PC-3 (cell line): ENCODE data around the gene PIEZO1. TPM values are rescaled to one million over a fixed set of nuclear protein-coding genes. Genes with fewer than 3 reads are reported as not detected.

ENCODE experiments used
- ATAC-seq: fragments of 200-7000 bp; cut with Tn5 transposase; 2 replicates; pipeline ENCODE4 v1.9.1; 2020; ENCODE audit warnings: mild to moderate bottlenecking, moderate library complexity
- BruUV-seq: library from RNA; stranded (reverse); fragments of 400-500 nt; replicated peaks from 2 replicates; lab custom pipeline; 2021; lab: Mats Ljungman, UMichigan
- CTCF ChIA-PET: fragments of 300-600 bp; sonication (Branson Sonifier 250); formaldehyde crosslinking; loops from one replicate; lab custom pipeline; 2022; ENCODE audit warnings: antibody characterized with exemption; lab: Charles Lee
- POLR2A ChIA-PET: fragments of 300-600 bp; sonication (Branson Sonifier 250); formaldehyde crosslinking; loops from one replicate; lab custom pipeline; 2022; ENCODE audit warnings: antibody characterized with exemption; ENCODE audit not compliant: unreplicated experiment; lab: Charles Lee
- DNase-seq: peaks from one replicate; pipeline ENCODE4 v3.0.0-alpha.2; 2015
- H2AFZ ChIP-seq: fragments of 300-600 bp; sonication (generic); 2 replicates; pipeline ENCODE4 v1.6.0; 2016; ENCODE audit warnings: antibody characterized with exemption, low read length
- H3F3A ChIP-seq: fragments of 300-600 bp; sonication (generic); one replicate; pipeline ENCODE4 v1.6.0; 2017; ENCODE audit warnings: antibody characterized with exemption, low read length, control low read depth, mild to moderate bottlenecking; ENCODE audit not compliant: unreplicated experiment
- H3K27ac ChIP-seq: fragments of 300-600 bp; sonication (generic); 2 replicates; pipeline ENCODE4 v1.5.1; 2016; ENCODE audit warnings: mild to moderate bottlenecking, low read length
- H3K27me3 ChIP-seq: fragments of 300-600 bp; sonication (generic); 2 replicates; pipeline ENCODE4 v1.6.1; 2016; ENCODE audit warnings: low read length, mixed read lengths
- H3K36me3 ChIP-seq: fragments of 300-600 bp; sonication (generic); 2 replicates; pipeline ENCODE4 v1.6.1; 2016; ENCODE audit warnings: low read depth, mixed run types, low read length, mixed read lengths
- H3K4me1 ChIP-seq: fragments of 300-600 bp; sonication (generic); 2 replicates; pipeline ENCODE4 v1.5.1; 2016; ENCODE audit warnings: low read length; ENCODE audit not compliant: insufficient read depth
- H3K4me2 ChIP-seq: fragments of 300-600 bp; sonication (generic); 2 replicates; pipeline ENCODE4 v1.6.0; 2016; ENCODE audit warnings: low read length
- H3K4me3 ChIP-seq: fragments of 300-600 bp; sonication (generic); 2 replicates; pipeline ENCODE4 v1.5.1; 2016; ENCODE audit warnings: mild to moderate bottlenecking, low read length, mixed read lengths
- H3K79me2 ChIP-seq: fragments of 300-600 bp; sonication (generic); 2 replicates; pipeline ENCODE4 v1.6.1; 2017; ENCODE audit warnings: low read length, mixed read lengths
- H3K9ac ChIP-seq: fragments of 300-600 bp; sonication (generic); 2 replicates; pipeline ENCODE4 v1.6.0; 2016; ENCODE audit warnings: mild to moderate bottlenecking, low read length
- H3K9me2 ChIP-seq: fragments of 300-600 bp; sonication (generic); replicated peaks from 2 replicates; pipeline ENCODE4 v1.6.1; 2016; ENCODE audit warnings: mixed run types, low read length, mixed read lengths
- H3K9me3 ChIP-seq: fragments of 300-600 bp; sonication (generic); 2 replicates; pipeline ENCODE4 v1.6.1; 2016; ENCODE audit warnings: low read length, mixed read lengths
- H4K20me1 ChIP-seq: fragments of 300-600 bp; sonication (generic); 2 replicates; pipeline ENCODE4 v1.6.1; 2016; ENCODE audit warnings: low read length, mixed read lengths
- EZH2 ChIP-seq: fragments of 300-600 bp; sonication (generic); IDR thresholded peaks from one replicate; pipeline ENCODE4 v1.6.1; 2017; ENCODE audit warnings: antibody characterized with exemption, mild to moderate bottlenecking, low read length; ENCODE audit not compliant: unreplicated experiment
- EZH2phosphoT487 ChIP-seq: fragments of 300-600 bp; sonication (generic); IDR thresholded peaks from 2 replicates; pipeline ENCODE4 v1.6.1; 2018; ENCODE audit warnings: mild to moderate bottlenecking, antibody characterized with exemption, low read length, borderline replicate concordance
- intact Hi-C: fragments of 100-400 bp; cut with micrococcal nuclease; formaldehyde crosslinking; loops from 2 replicates; pipeline ENCODE4 v1.9.0; 2023
- total RNA-seq: library from RNA; depleted of rRNA; stranded (reverse); fragments of >200 nt; gene quantifications from 2 replicates; pipeline ENCODE4 v1.2.3, GENCODE V29; 2014
- TF ChIP-seq, protein P1 (sequence below): fragments of 300-600 bp; sonication (generic); conservative IDR thresholded peaks from 2 replicates; pipeline ENCODE4 v1.5.1; 2017; ENCODE audit warnings: antibody characterized with exemption, low read depth, mild to moderate bottlenecking, low read length

The PIEZO1 gene
- total RNA-seq, 1 experiment from 2014 or later, result 180 TPM

DNA sequence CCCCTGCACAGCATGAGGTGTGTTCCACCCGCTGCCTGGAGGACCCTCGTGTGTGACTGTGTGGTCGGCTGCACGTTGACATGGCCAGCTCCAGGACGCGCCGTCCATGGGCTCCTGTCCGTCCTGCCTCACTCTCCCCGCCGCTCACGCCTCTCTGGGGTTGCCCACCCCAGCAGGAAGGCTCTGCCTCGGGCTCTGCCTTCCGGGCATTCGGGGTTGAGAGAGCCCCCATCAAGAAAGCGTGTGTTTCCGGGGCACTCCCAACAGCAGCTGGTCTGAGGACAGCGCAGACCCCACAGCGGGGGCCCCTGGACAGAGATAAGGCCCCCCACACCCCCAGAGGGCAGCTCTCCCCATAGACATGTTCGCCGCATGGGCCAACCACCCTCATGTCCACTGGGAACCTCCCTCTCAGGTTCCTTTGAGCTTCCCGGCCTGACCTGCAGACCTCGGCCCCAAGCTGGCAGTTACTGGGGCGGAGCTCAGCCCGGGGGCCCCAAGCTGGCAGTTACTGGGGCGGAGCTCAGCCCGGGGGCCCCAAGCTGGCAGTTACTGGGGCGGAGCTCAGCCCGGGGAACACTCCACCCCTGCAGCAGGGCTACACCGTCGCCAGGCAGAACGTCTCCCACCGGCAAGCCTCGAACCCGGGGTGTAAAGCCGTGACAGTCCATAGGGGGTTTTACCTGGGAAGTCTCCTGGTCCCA is 8.4 kb upstream of the PIEZO1 start:
- H2AFZ ChIP-seq, result no peak overlapping the region
- no peak overlapping the region for H3K27ac ChIP-seq
- no peaks in the 10 kb centered on the region for H3F3A ChIP-seq
- intact Hi-C loops, result no loop called here
- no peaks in the 10 kb centered on the region for H3K27me3 ChIP-seq
- no peaks in the 10 kb centered on the region for H3K9me3 ChIP-seq
- H3K79me2 ChIP-seq, result no peaks in the 10 kb centered on the region
- no peaks in the 10 kb centered on the region for H4K20me1 ChIP-seq
- TF ChIP-seq EZH2phosphoT487 (no peak), EZH2 (no peak)
- TF ChIP-seq, protein P1, sequence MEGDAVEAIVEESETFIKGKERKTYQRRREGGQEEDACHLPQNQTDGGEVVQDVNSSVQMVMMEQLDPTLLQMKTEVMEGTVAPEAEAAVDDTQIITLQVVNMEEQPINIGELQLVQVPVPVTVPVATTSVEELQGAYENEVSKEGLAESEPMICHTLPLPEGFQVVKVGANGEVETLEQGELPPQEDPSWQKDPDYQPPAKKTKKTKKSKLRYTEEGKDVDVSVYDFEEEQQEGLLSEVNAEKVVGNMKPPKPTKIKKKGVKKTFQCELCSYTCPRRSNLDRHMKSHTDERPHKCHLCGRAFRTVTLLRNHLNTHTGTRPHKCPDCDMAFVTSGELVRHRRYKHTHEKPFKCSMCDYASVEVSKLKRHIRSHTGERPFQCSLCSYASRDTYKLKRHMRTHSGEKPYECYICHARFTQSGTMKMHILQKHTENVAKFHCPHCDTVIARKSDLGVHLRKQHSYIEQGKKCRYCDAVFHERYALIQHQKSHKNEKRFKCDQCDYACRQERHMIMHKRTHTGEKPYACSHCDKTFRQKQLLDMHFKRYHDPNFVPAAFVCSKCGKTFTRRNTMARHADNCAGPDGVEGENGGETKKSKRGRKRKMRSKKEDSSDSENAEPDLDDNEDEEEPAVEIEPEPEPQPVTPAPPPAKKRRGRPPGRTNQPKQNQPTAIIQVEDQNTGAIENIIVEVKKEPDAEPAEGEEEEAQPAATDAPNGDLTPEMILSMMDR, result no peak
- H3K4me3 ChIP-seq, result no peak overlapping the region
- H3K4me2 ChIP-seq, result no peak overlapping the region
- no TSS peak for BruUV-seq
- H3K9me2 ChIP-seq, result no peaks in the 10 kb centered on the region
- ChIA-PET POLR2A (no interaction called here), CTCF (no interaction called here)
- no peak overlapping the region for H3K9ac ChIP-seq
- no peaks in the 10 kb centered on the region for H3K4me1 ChIP-seq
- no peak for DNase-seq
- no peak for ATAC-seq
- no peaks in the 10 kb centered on the region for H3K36me3 ChIP-seq

DNA sequence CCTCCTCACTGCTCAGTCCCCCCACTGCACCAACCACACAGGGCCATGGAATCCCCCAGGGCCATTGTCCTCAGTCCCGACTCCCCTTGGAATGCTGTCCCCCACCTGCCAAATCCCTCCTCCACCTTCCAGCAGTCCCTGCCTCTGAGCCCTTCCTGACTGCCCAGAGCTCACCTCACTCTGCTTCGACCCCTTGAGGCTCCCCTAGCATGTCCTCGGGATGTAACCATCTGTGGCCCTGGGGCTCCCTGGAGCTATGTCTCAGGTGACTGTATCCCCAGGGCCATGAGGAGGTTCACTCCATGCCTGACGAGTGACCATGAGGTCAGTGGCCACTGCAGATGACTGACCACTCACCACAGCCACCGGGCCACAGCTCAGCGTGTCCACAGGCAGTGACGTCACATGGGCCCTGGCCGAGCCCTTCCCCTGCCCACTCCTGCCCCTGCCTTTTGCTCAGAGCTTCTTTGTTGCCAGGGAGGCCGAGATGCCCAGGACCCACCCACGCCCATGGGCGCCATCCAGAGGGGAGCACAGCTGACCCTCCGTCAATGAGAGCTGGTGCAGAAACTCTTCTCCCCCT is 7.7 kb upstream of the PIEZO1 start:
- no peaks in the 10 kb centered on the region for H4K20me1 ChIP-seq
- H3K4me1 ChIP-seq, result no peaks in the 10 kb centered on the region
- intact Hi-C loops, result no loop called here
- no TSS peak for BruUV-seq
- no peaks in the 10 kb centered on the region for H3F3A ChIP-seq
- H3K4me2 ChIP-seq, result no peak overlapping the region
- no peaks in the 10 kb centered on the region for H3K27me3 ChIP-seq
- no peak overlapping the region for H2AFZ ChIP-seq
- DNase-seq (no peak), ATAC-seq (no peak)
- H3K27ac ChIP-seq, result no peak overlapping the region
- no peaks in the 10 kb centered on the region for H3K9me2 ChIP-seq
- CTCF ChIA-PET, result no interaction called here
- no peak overlapping the region for H3K4me3 ChIP-seq
- POLR2A ChIA-PET, result interaction anchor here (0.6 kb wide), 1 partner anchor 19 kb away, joined by 3 read pairs; no protein-coding TSS in a partner anchor
- no peak overlapping the region for H3K9ac ChIP-seq
- TF ChIP-seq, protein P1, result no peak
- TF ChIP-seq EZH2 (no peak), EZH2phosphoT487 (no peak)
- no peaks in the 10 kb centered on the region for H3K36me3 ChIP-seq
- no peaks in the 10 kb centered on the region for H3K79me2 ChIP-seq
- no peaks in the 10 kb centered on the region for H3K9me3 ChIP-seq

DNA sequence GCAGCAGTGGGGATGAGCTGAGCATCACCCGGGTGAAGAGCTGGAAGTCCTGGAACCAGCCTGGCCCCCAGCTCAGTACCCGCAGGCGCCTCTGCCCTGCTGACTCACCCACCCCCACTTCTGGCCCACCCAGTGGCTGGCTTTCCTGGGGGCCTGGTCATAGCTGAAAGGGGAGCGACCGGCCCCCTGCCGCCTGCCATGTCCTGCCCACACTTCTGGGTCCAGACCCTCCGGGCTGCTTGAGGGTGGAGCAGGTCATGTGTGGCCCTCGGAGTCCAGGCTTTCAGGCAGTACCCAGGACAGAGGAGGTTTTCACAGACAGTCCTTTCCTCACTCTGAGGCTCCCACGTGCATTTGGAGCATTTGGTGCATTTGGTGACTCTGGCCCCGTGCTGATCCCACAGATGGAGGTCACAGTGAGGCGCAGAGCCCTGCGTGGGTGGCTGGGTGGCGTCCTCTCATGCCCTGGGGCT is 7.1 kb upstream of the PIEZO1 start:
- Histone ChIP-seq H3K4me1 (no peaks in the 10 kb centered on the region), H2AFZ (no peak overlapping the region), H4K20me1 (no peaks in the 10 kb centered on the region), H3K27ac (no peak overlapping the region), H3K9me3 (no peaks in the 10 kb centered on the region), H3K9me2 (no peaks in the 10 kb centered on the region), H3K79me2 (no peaks in the 10 kb centered on the region), H3K4me2 (no peak overlapping the region), H3K36me3 (no peaks in the 10 kb centered on the region), H3K9ac (no peak overlapping the region), H3K4me3 (no peak overlapping the region), H3F3A (no peaks in the 10 kb centered on the region), H3K27me3 (no peaks in the 10 kb centered on the region)
- POLR2A ChIA-PET, result interaction anchor here (0.6 kb wide), 1 partner anchor 20 kb away, joined by 3 read pairs; no protein-coding TSS in a partner anchor
- ATAC-seq (no peak), DNase-seq (no peak)
- TF ChIP-seq EZH2 (no peak), EZH2phosphoT487 (no peak)
- TF ChIP-seq, protein P1, result no peak
- intact Hi-C loops, result no loop called here
- CTCF ChIA-PET, result no interaction called here
- BruUV-seq, result no TSS peak
